CD4-positive, alpha-beta memory T cell (primary cell): ENCODE data around the gene INVS. TPM values are rescaled to one million over a fixed set of nuclear protein-coding genes. Genes with fewer than 3 reads are reported as not detected.

Source experiments
- CTCF ChIA-PET: fragments of 350-600 bp; sonication (Branson Sonifier 250); formaldehyde crosslinking; loops from one replicate; lab custom pipeline; 2021; ENCODE audit warnings: inconsistent platforms; ENCODE audit not compliant: partially characterized antibody; lab: Charles Lee
- POLR2A ChIA-PET: fragments of 350-600 bp; sonication (Branson Sonifier 250); formaldehyde crosslinking; loops from one replicate; lab custom pipeline; 2021; ENCODE audit not compliant: partially characterized antibody; lab: Charles Lee
- DNase-seq, 5 donors: peaks; one replicate each; pipeline versions ENCODE4 v3.0.0 to v3.0.0-alpha.2; 2020 to 2022; ENCODE audit warnings: mixed read lengths in 1 of 5
- H3K27ac ChIP-seq: one replicate; pipeline ENCODE4 v1.7.0; 2013; ENCODE audit warnings: low read depth, low read length
- H3K27me3 ChIP-seq: 2 replicates; pipeline ENCODE4 v1.7.0; 2013; ENCODE audit warnings: mild to moderate bottlenecking, low read length, moderate library complexity; ENCODE audit not compliant: insufficient read depth
- H3K36me3 ChIP-seq: 2 replicates; pipeline ENCODE4 v1.7.0; 2013; ENCODE audit warnings: mild to moderate bottlenecking, low read length, moderate library complexity; ENCODE audit not compliant: insufficient read depth
- H3K4me1 ChIP-seq: 2 replicates; pipeline ENCODE4 v1.7.0; 2013; ENCODE audit warnings: mild to moderate bottlenecking, low read length, moderate library complexity; ENCODE audit not compliant: insufficient read depth
- H3K4me3 ChIP-seq, 2 donors: one replicate each; pipeline ENCODE4 v1.7.0; 2013; ENCODE audit warnings: low read length in 2 of 2, mild to moderate bottlenecking in 1 of 2
- H3K9me3 ChIP-seq, 2 donors: one replicate each; pipeline ENCODE4 v1.7.0; 2013; ENCODE audit warnings: low read length in 2 of 2, control low read depth in 1 of 2; ENCODE audit not compliant: control insufficient read depth in 1 of 2
- H3K27ac Mint-ChIP-seq, 7 donors: one replicate each; pipeline ENCODE4 v1.8.0; 2020 to 2021; ENCODE audit warnings: mixed read lengths in 7 of 7, mild to moderate bottlenecking in 6 of 7, inconsistent platforms in 3 of 7, moderate library complexity in 3 of 7
- H3K27me3 Mint-ChIP-seq, 2 donors: one replicate each; pipeline ENCODE4 v1.8.0; 2020 to 2021; ENCODE audit warnings: mixed read lengths in 2 of 2
- H3K36me3 Mint-ChIP-seq, 2 donors: one replicate each; pipeline ENCODE4 v1.8.0; 2020 to 2021; ENCODE audit warnings: mixed read lengths in 2 of 2, inconsistent platforms in 1 of 2, mild to moderate bottlenecking in 1 of 2
- H3K4me1 Mint-ChIP-seq, 4 donors: one replicate each; pipeline ENCODE4 v1.8.0; 2020 to 2021; ENCODE audit warnings: mixed read lengths in 4 of 4, mild to moderate bottlenecking in 1 of 4
- H3K4me3 Mint-ChIP-seq, 8 donors: one replicate each; pipeline ENCODE4 v1.8.0; 2020 to 2021; ENCODE audit warnings: mixed read lengths in 8 of 8, mild to moderate bottlenecking in 7 of 8, moderate library complexity in 6 of 8, inconsistent platforms in 3 of 8
- H3K9me3 Mint-ChIP-seq, 8 donors: one replicate each; pipeline ENCODE4 v1.8.0; 2020 to 2021; ENCODE audit warnings: mixed read lengths in 8 of 8, mild to moderate bottlenecking in 5 of 8, inconsistent platforms in 3 of 8, moderate library complexity in 1 of 8
- intact Hi-C: fragments of 100-400 bp; cut with micrococcal nuclease; formaldehyde crosslinking; loops from one replicate; pipeline ENCODE4 v1.15.1; 2023
- polyA plus RNA-seq, 2 donors: library from polyadenylated mRNA; unstranded; fragments of 300-500 nt; fragmentation: Illumina TruSeq; gene quantifications; one replicate each; pipeline ENCODE4 v1.2.3, GENCODE V29; 2021
- total RNA-seq, 2 experiments: library from RNA; stranded (reverse); gene quantifications; one replicate each; pipeline ENCODE4 v1.2.3, GENCODE V29; 2021

The INVS gene
- total and polyA plus RNA-seq, 4 experiments from 2014 or later: 6.5 to 22.9 (median 13.3) TPM

- no peaks in the 10 kb centered on the region for H3K27me3 ChIP-seq
- Mint-ChIP-seq H3K4me3 (no peak overlapping the region), H3K27me3 (no peaks in the 10 kb centered on the region), H3K36me3 (peaks cover 56 to 67% of the 10 kb centered on the region in 2 donors), H3K9me3 (peaks cover 5 to 66% (median 58%) of the 10 kb centered on the region in 8 donors), H3K4me1 (peaks cover 0 to 5% (median 3%) of the 10 kb centered on the region in 4 donors), H3K27ac (no peak overlapping the region)
- CTCF ChIA-PET: no interaction called here
- peaks cover 0 to 8% of the 10 kb centered on the region in 2 donors for H3K9me3 ChIP-seq
- no peak for DNase-seq
- POLR2A ChIA-PET: no interaction called here
- no peaks in the 10 kb centered on the region for H3K4me1 ChIP-seq
- intact Hi-C loops: no loop called here
- no peak overlapping the region for H3K27ac ChIP-seq
- no peak overlapping the region for H3K4me3 ChIP-seq
- H3K36me3 ChIP-seq: no peaks in the 10 kb centered on the region
These were observed 91.3 kb downstream of the INVS start for GRCh38 chr9:100190339-100190738.

GRCh38 chr9:100191264-100191663, 92.2 kb downstream of the INVS start:
- H3K4me3 Mint-ChIP-seq: no peak overlapping the region
- peaks cover 0 to 2% (median under 1%) of the 10 kb centered on the region in 4 donors for H3K4me1 Mint-ChIP-seq
- no peak overlapping the region for H3K27ac ChIP-seq
- no peaks in the 10 kb centered on the region for H3K27me3 ChIP-seq
- H3K27me3 Mint-ChIP-seq: no peaks in the 10 kb centered on the region
- peaks cover 0 to 59% (median 55%) of the 10 kb centered on the region in 8 donors for H3K9me3 Mint-ChIP-seq
- CTCF ChIA-PET: no interaction called here
- POLR2A ChIA-PET: no interaction called here
- DNase-seq: no peak
- intact Hi-C loops: no loop called here
- peaks cover 53 to 69% of the 10 kb centered on the region in 2 donors for H3K36me3 Mint-ChIP-seq
- no peak overlapping the region for H3K4me3 ChIP-seq
- H3K9me3 ChIP-seq: peaks cover 0 to 8% of the 10 kb centered on the region in 2 donors
- H3K4me1 ChIP-seq: no peaks in the 10 kb centered on the region
- no peak overlapping the region for H3K27ac Mint-ChIP-seq
- H3K36me3 ChIP-seq: no peaks in the 10 kb centered on the region

GRCh38 chr9:100193078-100193477, 94.0 kb downstream of the INVS start:
- Histone ChIP-seq H3K4me1 (no peaks in the 10 kb centered on the region), H3K9me3 (peaks cover 0 to 6% of the 10 kb centered on the region in 2 donors), H3K27ac (no peak overlapping the region), H3K36me3 (no peaks in the 10 kb centered on the region), H3K4me3 (no peak overlapping the region), H3K27me3 (no peaks in the 10 kb centered on the region)
- Mint-ChIP-seq H3K36me3 (peaks cover 44 to 62% of the 10 kb centered on the region in 2 donors), H3K27me3 (no peaks in the 10 kb centered on the region), H3K4me1 (no peaks in the 10 kb centered on the region), H3K9me3 (peaks cover 0 to 44% (median 42%) of the 10 kb centered on the region in 8 donors), H3K27ac (no peak overlapping the region), H3K4me3 (no peak overlapping the region)
- intact Hi-C loops: no loop called here
- ChIA-PET CTCF (no interaction called here), POLR2A (no interaction called here)
- no peak for DNase-seq

GRCh38 chr9:100196215-100196614, 97.2 kb downstream of the INVS start:
- Histone ChIP-seq H3K4me3 (no peak overlapping the region), H3K4me1 (no peaks in the 10 kb centered on the region), H3K9me3 (no peaks in the 10 kb centered on the region), H3K27me3 (no peaks in the 10 kb centered on the region), H3K36me3 (no peaks in the 10 kb centered on the region), H3K27ac (no peak overlapping the region)
- no peaks in the 10 kb centered on the region for H3K27me3 Mint-ChIP-seq
- no peak overlapping the region for H3K27ac Mint-ChIP-seq
- H3K4me3 Mint-ChIP-seq: no peak overlapping the region
- DNase-seq: no peak
- H3K9me3 Mint-ChIP-seq: peaks cover 0 to 18% (median 12%) of the 10 kb centered on the region in 8 donors
- CTCF ChIA-PET: interaction anchor here (1.5 kb wide), 1 partner anchor 22 kb away, joined by 3 read pairs; no protein-coding TSS in a partner anchor
- peaks cover 31 to 51% of the 10 kb centered on the region in 2 donors for H3K36me3 Mint-ChIP-seq
- POLR2A ChIA-PET: no interaction called here
- intact Hi-C loops: no loop called here
- no peaks in the 10 kb centered on the region for H3K4me1 Mint-ChIP-seq

- Mint-ChIP-seq H3K9me3 (peaks cover 0 to 11% (median 6%) of the 10 kb centered on the region in 8 donors), H3K4me3 (no peak overlapping the region), H3K27ac (no peak overlapping the region), H3K36me3 (peaks cover 25 to 44% of the 10 kb centered on the region in 2 donors), H3K4me1 (no peaks in the 10 kb centered on the region), H3K27me3 (no peaks in the 10 kb centered on the region)
- DNase-seq: no peak
- H3K27ac ChIP-seq: no peak overlapping the region
- H3K27me3 ChIP-seq: no peaks in the 10 kb centered on the region
- POLR2A ChIA-PET: no interaction called here
- CTCF ChIA-PET: interaction anchor here (1.5 kb wide), 1 partner anchor 21 kb away, joined by 3 read pairs; no protein-coding TSS in a partner anchor
- H3K4me1 ChIP-seq: no peaks in the 10 kb centered on the region
- H3K36me3 ChIP-seq: no peaks in the 10 kb centered on the region
- intact Hi-C loops: no loop called here
- H3K9me3 ChIP-seq: no peaks in the 10 kb centered on the region
- H3K4me3 ChIP-seq: no peak overlapping the region
These were observed 97.8 kb downstream of the INVS start for GRCh38 chr9:100196828-100197227.

- POLR2A ChIA-PET: no interaction called here
- H3K9me3 ChIP-seq: no peaks in the 10 kb centered on the region
- CTCF ChIA-PET: interaction anchor here (1.5 kb wide), 1 partner anchor 20 kb away, joined by 3 read pairs; no protein-coding TSS in a partner anchor
- DNase-seq: no peak
- Mint-ChIP-seq H3K4me1 (no peaks in the 10 kb centered on the region), H3K27ac (no peak overlapping the region), H3K27me3 (no peaks in the 10 kb centered on the region), H3K9me3 (peaks cover 0 to 7% (median 0%) of the 10 kb centered on the region in 8 donors), H3K36me3 (peaks cover 23 to 37% of the 10 kb centered on the region in 2 donors), H3K4me3 (no peak overlapping the region)
- no peaks in the 10 kb centered on the region for H3K4me1 ChIP-seq
- no peak overlapping the region for H3K27ac ChIP-seq
- intact Hi-C loops: no loop called here
- H3K36me3 ChIP-seq: no peaks in the 10 kb centered on the region
- no peaks in the 10 kb centered on the region for H3K27me3 ChIP-seq
- H3K4me3 ChIP-seq: no peak overlapping the region
These were observed 98.5 kb downstream of the INVS start for GRCh38 chr9:100197553-100197952.

GRCh38 chr9:100202806-100203205, 103.8 kb downstream of the INVS start:
- POLR2A ChIA-PET: no interaction called here

More at GRCh38 chr9:100202806-100203205, 103.8 kb downstream of the INVS start:
- Histone ChIP-seq H3K27ac (no peak overlapping the region), H3K36me3 (no peaks in the 10 kb centered on the region), H3K9me3 (no peaks in the 10 kb centered on the region), H3K4me3 (no peak overlapping the region), H3K27me3 (no peaks in the 10 kb centered on the region), H3K4me1 (no peaks in the 10 kb centered on the region)
- CTCF ChIA-PET: interaction anchor here (0.8 to 1.6 kb wide), 4 partner anchors 12 to 175 kb away, joined by 3 to 7 read pairs (median 4); no protein-coding TSS in a partner anchor
- peaks cover 0 to 4% (median 0%) of the 10 kb centered on the region in 8 donors for H3K9me3 Mint-ChIP-seq
- peaks cover 3 to 5% of the 10 kb centered on the region in 2 donors for H3K36me3 Mint-ChIP-seq
- H3K27me3 Mint-ChIP-seq: no peaks in the 10 kb centered on the region
- intact Hi-C loops: no loop called here
- H3K4me3 Mint-ChIP-seq: no peak overlapping the region
- H3K4me1 Mint-ChIP-seq: no peaks in the 10 kb centered on the region
- H3K27ac Mint-ChIP-seq: no peak overlapping the region
- no peak for DNase-seq
